Measurements from ENCODE around the gene A1BG. TPM values are rescaled to one million over a fixed set of nuclear protein-coding genes. Genes with fewer than 3 reads are reported as not detected.

The A1BG gene
- total and polyA plus RNA-seq, 2 of the 8 experiments (the other 6 are each of a cell fraction or from before 2014, with no cell fraction given): 20.8 to 69.6 TPM

GRCh38 chr19:58326914-58327726, 26.2 kb downstream of the A1BG start, which contains the start of gene ZSCAN22 (continued):
- peak; percentile 48; the same call in 1 of the 2 replicates for TF ChIP-seq ATF3 (IDR thresholded peaks at IDR 0.05; ENCODE audit: insufficient read depth, low read depth, low read length)
- no peak for TF ChIP-seq JUND (IDR thresholded peaks at IDR 0.05; ENCODE audit: low read length)
- TF ChIP-seq SIX5 (IDR thresholded peaks at IDR 0.05; ENCODE audit: low read depth, low read length): peak; percentile 99
- no peak for TF ChIP-seq HDAC6 (IDR thresholded peaks at IDR 0.05; ENCODE audit: low read depth, low read length)
- TF ChIP-seq CBX5 (IDR thresholded peaks at IDR 0.05; ENCODE audit: low read depth, low read length): no peak
- TF ChIP-seq TEAD4 (IDR thresholded peaks at IDR 0.05; ENCODE audit: low read depth, low read length): peak; percentile 6; the same call in 1 of the 2 replicates
- no peak for TF ChIP-seq ZNF274 (IDR thresholded peaks at IDR 0.05; ENCODE audit: borderline replicate concordance, extremely low read depth, low read length)
- TF ChIP-seq MAFK (IDR thresholded peaks at IDR 0.05; ENCODE audit: low read depth, low read length): no peak
- TF ChIP-seq CHD7 (IDR thresholded peaks at IDR 0.05; ENCODE audit: insufficient replicate concordance, low read length): no peak
- TF ChIP-seq YY1 (IDR thresholded peaks at IDR 0.05; ENCODE audit: low read depth, low read length): peak; percentile 68; the same call in 1 of the 2 replicates
